HepG2 (cell line): ENCODE results near the gene TAS2R13. TPM values are rescaled to one million over a fixed set of nuclear protein-coding genes. Genes with fewer than 3 reads are reported as not detected.

ENCODE experiments used
- ATM ChIP-seq: fragments of 450-650 bp; IDR thresholded peaks from 2 replicates; pipeline ENCODE4 v1.7.1; 2017; ENCODE audit warnings: mild to moderate bottlenecking, borderline replicate concordance
- HOXA9 ChIP-seq: sonication (generic); formaldehyde crosslinking; IDR thresholded peaks from 2 replicates; pipeline ENCODE4 v1.8.1; 2022; ENCODE audit warnings: missing genetic modification reagents, mild to moderate bottlenecking, moderate library complexity, borderline replicate concordance
- KLF13 ChIP-seq: sonication (generic); formaldehyde crosslinking; IDR thresholded peaks from 2 replicates; pipeline ENCODE4 v1.4.0; 2020; ENCODE audit warnings: mild to moderate bottlenecking, missing genetic modification reagents
- MAFK ChIP-seq, 2 experiments: IDR thresholded peaks in 1 of 2; conservative IDR thresholded peaks in 1 of 2; 2 replicates each; pipeline ENCODE4 v1.6.1; 2011; ENCODE audit warnings: improper control_type of control experiment in 2 of 2, low read length in 2 of 2
- RBM22 ChIP-seq: fragments of 200-400 bp; formaldehyde crosslinking; optimal IDR thresholded peaks from 2 replicates; pipeline ENCODE3; 2017; ENCODE audit warnings: mild to moderate bottlenecking, low read length, moderate library complexity
- SNAI1 ChIP-seq: sonication (generic); formaldehyde crosslinking; IDR thresholded peaks from 2 replicates; pipeline ENCODE4 v1.5.0; 2020; ENCODE audit warnings: mild to moderate bottlenecking, missing genetic modification reagents, borderline replicate concordance
- ZKSCAN5 ChIP-seq: sonication (generic); formaldehyde crosslinking; IDR thresholded peaks from 2 replicates; pipeline ENCODE4 v1.5.1; 2020; ENCODE audit warnings: mild to moderate bottlenecking, missing genetic modification reagents
- ZNF143 ChIP-seq: sonication (generic); formaldehyde crosslinking; IDR thresholded peaks from 2 replicates; pipeline ENCODE4 v1.4.0; 2020; ENCODE audit warnings: missing genetic modification reagents
- ZNF234 ChIP-seq: sonication (generic); formaldehyde crosslinking; conservative IDR thresholded peaks from 2 replicates; pipeline ENCODE4 v1.5.1; 2020; ENCODE audit warnings: mild to moderate bottlenecking, missing genetic modification reagents
- ZNF337 ChIP-seq: sonication (generic); formaldehyde crosslinking; IDR thresholded peaks from 2 replicates; pipeline ENCODE4 v1.5.1; 2020; ENCODE audit warnings: missing genetic modification reagents, low read depth, mild to moderate bottlenecking, borderline replicate concordance
- ZNF34 ChIP-seq: sonication (generic); formaldehyde crosslinking; IDR thresholded peaks from 2 replicates; pipeline ENCODE4 v1.4.0; 2020; ENCODE audit warnings: mild to moderate bottlenecking, missing genetic modification reagents, borderline replicate concordance
- ZNF501 ChIP-seq: sonication (generic); formaldehyde crosslinking; IDR thresholded peaks from 2 replicates; pipeline ENCODE4 v1.5.1; 2020; ENCODE audit warnings: mild to moderate bottlenecking, moderate library complexity, missing genetic modification reagents
- polyA plus RNA-seq, 8 experiments: library from polyadenylated mRNA; depleted of rRNA in 3 of 8; stranded (reverse) in 7 of 8; unstranded in 1 of 8; fragments of >200 nt; fragmentation: Illumina TruSeq in 4 of 8; extraction: Trizol in 4 of 8; gene quantifications; 2 replicates each; pipeline versions ENCODE4 v1.2.1 to v1.2.3, GENCODE V29; 2011 to 2016; ENCODE audit warnings: low read depth in 4 of 8, missing spikeins in 1 of 8, mixed read lengths in 1 of 8; ENCODE audit not compliant: insufficient read depth in 1 of 8
- total RNA-seq, 5 experiments: library from RNA; depleted of rRNA; stranded (reverse); fragments of >200 nt; fragmentation: Illumina TruSeq; extraction: Trizol; gene quantifications; 2 replicates each; pipeline ENCODE4 v1.2.3, GENCODE V29; 2016; ENCODE audit warnings: low read depth in 1 of 5
- TF ChIP-seq, protein P1 (sequence below): sonication (generic); formaldehyde crosslinking; IDR thresholded peaks from 2 replicates; pipeline ENCODE4 v1.4.0; 2020; ENCODE audit warnings: missing genetic modification reagents, borderline replicate concordance
- TF ChIP-seq, protein P2 (sequence below): sonication (generic); formaldehyde crosslinking; IDR thresholded peaks from 2 replicates; pipeline ENCODE4 v1.5.1; 2020; ENCODE audit warnings: missing genetic modification reagents, mild to moderate bottlenecking, borderline replicate concordance
- TF ChIP-seq, protein P3 (sequence below): sonication (generic); formaldehyde crosslinking; IDR thresholded peaks from 2 replicates; pipeline ENCODE4 v1.4.0; 2020; ENCODE audit warnings: mild to moderate bottlenecking, missing genetic modification reagents
- TF ChIP-seq, protein P4 (sequence below): sonication (generic); formaldehyde crosslinking; IDR thresholded peaks from 2 replicates; pipeline ENCODE4 v1.8.0; 2022; ENCODE audit warnings: mild to moderate bottlenecking, missing genetic modification reagents, borderline replicate concordance
- TF ChIP-seq, protein P5 (sequence below): sonication (generic); formaldehyde crosslinking; IDR thresholded peaks from 2 replicates; pipeline ENCODE4 v1.4.0; 2020; ENCODE audit warnings: mild to moderate bottlenecking, missing genetic modification reagents

The TAS2R13 gene
- total and polyA plus RNA-seq, 2 of the 13 experiments (the other 11 are each of a cell fraction or from before 2014, with no cell fraction given) = 0.33 to 1.3 TPM

GRCh38 chr12:10891937-10892336 lies 17.4 kb downstream of the TAS2R13 start (continued):
- TF ChIP-seq RBM22 = no peak
- TF ChIP-seq KLF13 = no peak
- TF ChIP-seq ZNF34 (CRISPR knock-in tag) = no peak
- TF ChIP-seq, protein P1, sequence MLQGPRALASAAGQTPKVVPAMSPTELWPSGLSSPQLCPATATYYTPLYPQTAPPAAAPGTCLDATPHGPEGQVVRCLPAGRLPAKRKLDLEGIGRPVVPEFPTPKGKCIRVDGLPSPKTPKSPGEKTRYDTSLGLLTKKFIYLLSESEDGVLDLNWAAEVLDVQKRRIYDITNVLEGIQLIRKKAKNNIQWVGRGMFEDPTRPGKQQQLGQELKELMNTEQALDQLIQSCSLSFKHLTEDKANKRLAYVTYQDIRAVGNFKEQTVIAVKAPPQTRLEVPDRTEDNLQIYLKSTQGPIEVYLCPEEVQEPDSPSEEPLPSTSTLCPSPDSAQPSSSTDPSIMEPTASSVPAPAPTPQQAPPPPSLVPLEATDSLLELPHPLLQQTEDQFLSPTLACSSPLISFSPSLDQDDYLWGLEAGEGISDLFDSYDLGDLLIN = no peak
- TF ChIP-seq MAFK (conservative IDR thresholded peaks at IDR 0.05 in 1 of 2, IDR thresholded peaks at IDR 0.05 in 1 of 2; ENCODE audit: low read length in 2 of 2) = 0 out of 4 replicates have a peak, but pooled peaks of 1 of the 2 experiments have one; percentile 9
- TF ChIP-seq, protein P2, sequence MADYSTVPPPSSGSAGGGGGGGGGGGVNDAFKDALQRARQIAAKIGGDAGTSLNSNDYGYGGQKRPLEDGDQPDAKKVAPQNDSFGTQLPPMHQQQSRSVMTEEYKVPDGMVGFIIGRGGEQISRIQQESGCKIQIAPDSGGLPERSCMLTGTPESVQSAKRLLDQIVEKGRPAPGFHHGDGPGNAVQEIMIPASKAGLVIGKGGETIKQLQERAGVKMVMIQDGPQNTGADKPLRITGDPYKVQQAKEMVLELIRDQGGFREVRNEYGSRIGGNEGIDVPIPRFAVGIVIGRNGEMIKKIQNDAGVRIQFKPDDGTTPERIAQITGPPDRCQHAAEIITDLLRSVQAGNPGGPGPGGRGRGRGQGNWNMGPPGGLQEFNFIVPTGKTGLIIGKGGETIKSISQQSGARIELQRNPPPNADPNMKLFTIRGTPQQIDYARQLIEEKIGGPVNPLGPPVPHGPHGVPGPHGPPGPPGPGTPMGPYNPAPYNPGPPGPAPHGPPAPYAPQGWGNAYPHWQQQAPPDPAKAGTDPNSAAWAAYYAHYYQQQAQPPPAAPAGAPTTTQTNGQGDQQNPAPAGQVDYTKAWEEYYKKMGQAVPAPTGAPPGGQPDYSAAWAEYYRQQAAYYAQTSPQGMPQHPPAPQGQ (CRISPR knock-in tag) = no peak
- TF ChIP-seq, protein P3, sequence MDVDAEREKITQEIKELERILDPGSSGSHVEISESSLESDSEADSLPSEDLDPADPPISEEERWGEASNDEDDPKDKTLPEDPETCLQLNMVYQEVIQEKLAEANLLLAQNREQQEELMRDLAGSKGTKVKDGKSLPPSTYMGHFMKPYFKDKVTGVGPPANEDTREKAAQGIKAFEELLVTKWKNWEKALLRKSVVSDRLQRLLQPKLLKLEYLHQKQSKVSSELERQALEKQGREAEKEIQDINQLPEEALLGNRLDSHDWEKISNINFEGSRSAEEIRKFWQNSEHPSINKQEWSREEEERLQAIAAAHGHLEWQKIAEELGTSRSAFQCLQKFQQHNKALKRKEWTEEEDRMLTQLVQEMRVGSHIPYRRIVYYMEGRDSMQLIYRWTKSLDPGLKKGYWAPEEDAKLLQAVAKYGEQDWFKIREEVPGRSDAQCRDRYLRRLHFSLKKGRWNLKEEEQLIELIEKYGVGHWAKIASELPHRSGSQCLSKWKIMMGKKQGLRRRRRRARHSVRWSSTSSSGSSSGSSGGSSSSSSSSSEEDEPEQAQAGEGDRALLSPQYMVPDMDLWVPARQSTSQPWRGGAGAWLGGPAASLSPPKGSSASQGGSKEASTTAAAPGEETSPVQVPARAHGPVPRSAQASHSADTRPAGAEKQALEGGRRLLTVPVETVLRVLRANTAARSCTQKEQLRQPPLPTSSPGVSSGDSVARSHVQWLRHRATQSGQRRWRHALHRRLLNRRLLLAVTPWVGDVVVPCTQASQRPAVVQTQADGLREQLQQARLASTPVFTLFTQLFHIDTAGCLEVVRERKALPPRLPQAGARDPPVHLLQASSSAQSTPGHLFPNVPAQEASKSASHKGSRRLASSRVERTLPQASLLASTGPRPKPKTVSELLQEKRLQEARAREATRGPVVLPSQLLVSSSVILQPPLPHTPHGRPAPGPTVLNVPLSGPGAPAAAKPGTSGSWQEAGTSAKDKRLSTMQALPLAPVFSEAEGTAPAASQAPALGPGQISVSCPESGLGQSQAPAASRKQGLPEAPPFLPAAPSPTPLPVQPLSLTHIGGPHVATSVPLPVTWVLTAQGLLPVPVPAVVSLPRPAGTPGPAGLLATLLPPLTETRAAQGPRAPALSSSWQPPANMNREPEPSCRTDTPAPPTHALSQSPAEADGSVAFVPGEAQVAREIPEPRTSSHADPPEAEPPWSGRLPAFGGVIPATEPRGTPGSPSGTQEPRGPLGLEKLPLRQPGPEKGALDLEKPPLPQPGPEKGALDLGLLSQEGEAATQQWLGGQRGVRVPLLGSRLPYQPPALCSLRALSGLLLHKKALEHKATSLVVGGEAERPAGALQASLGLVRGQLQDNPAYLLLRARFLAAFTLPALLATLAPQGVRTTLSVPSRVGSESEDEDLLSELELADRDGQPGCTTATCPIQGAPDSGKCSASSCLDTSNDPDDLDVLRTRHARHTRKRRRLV (CRISPR knock-in tag) = no peak
- TF ChIP-seq ATM = no peak
- TF ChIP-seq, protein P4, sequence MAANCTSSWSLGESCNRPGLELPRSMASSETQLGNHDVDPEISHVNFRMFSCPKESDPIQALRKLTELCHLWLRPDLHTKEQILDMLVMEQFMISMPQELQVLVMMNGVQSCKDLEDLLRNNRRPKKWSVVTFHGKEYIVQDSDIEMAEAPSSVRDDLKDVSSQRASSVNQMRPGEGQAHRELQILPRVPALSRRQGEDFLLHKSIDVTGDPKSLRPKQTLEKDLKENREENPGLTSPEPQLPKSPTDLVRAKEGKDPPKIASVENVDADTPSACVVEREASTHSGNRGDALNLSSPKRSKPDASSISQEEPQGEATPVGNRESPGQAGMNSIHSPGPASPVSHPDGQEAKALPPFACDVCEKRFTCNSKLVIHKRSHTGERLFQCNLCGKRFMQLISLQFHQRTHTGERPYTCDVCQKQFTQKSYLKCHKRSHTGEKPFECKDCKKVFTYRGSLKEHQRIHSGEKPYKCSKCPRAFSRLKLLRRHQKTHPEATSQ = peak; percentile 98; the same call in 1 of the 2 replicates
- TF ChIP-seq, protein P5, sequence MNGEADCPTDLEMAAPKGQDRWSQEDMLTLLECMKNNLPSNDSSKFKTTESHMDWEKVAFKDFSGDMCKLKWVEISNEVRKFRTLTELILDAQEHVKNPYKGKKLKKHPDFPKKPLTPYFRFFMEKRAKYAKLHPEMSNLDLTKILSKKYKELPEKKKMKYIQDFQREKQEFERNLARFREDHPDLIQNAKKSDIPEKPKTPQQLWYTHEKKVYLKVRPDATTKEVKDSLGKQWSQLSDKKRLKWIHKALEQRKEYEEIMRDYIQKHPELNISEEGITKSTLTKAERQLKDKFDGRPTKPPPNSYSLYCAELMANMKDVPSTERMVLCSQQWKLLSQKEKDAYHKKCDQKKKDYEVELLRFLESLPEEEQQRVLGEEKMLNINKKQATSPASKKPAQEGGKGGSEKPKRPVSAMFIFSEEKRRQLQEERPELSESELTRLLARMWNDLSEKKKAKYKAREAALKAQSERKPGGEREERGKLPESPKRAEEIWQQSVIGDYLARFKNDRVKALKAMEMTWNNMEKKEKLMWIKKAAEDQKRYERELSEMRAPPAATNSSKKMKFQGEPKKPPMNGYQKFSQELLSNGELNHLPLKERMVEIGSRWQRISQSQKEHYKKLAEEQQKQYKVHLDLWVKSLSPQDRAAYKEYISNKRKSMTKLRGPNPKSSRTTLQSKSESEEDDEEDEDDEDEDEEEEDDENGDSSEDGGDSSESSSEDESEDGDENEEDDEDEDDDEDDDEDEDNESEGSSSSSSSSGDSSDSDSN (CRISPR knock-in tag) = no peak
- TF ChIP-seq ZNF337 (CRISPR knock-in tag) = no peak; the same call in 1 of the 2 replicates
- no peak for TF ChIP-seq ZKSCAN5
- TF ChIP-seq HOXA9 (CRISPR knock-in tag) = no peak
- no peak for TF ChIP-seq ZNF501 (CRISPR knock-in tag)
- no peak for TF ChIP-seq ZNF234
- no peak for TF ChIP-seq SNAI1 (CRISPR knock-in tag)
- TF ChIP-seq ZNF143 = 0 out of 2 replicates have a peak, but pooled peaks have one; percentile 15
